H9 (cell line): ENCODE results near the gene CDH4. TPM values are rescaled to one million over a fixed set of nuclear protein-coding genes. Genes with fewer than 3 reads are reported as not detected.

ENCODE experiments used
- DNase-seq: peaks from one replicate; pipeline ENCODE4 v3.0.0-alpha.2; 2017
- H2AFZ ChIP-seq: one replicate; pipeline ENCODE4 v1.6.1; 2013; ENCODE audit warnings: mild to moderate bottlenecking, low read length, control low read depth, moderate library complexity
- H2AK5ac ChIP-seq: 2 replicates; pipeline ENCODE4 v1.6.1; 2013; ENCODE audit warnings: low read length, control low read depth, mixed read lengths; ENCODE audit not compliant: insufficient read length
- H2BK120ac ChIP-seq: one replicate; pipeline ENCODE4 v1.6.1; 2013; ENCODE audit warnings: low read depth, mild to moderate bottlenecking, low read length, control low read depth, inconsistent platforms; ENCODE audit not compliant: poor library complexity, severe bottlenecking
- H2BK12ac ChIP-seq: 2 replicates; pipeline ENCODE4 v1.6.1; 2013; ENCODE audit warnings: low read length, control low read depth, mixed read lengths, low read depth; ENCODE audit not compliant: insufficient read length
- H2BK15ac ChIP-seq: 2 replicates; pipeline ENCODE4 v1.6.1; 2013; ENCODE audit warnings: low read depth, low read length, control low read depth
- H2BK20ac ChIP-seq: one replicate; pipeline ENCODE4 v1.6.1; 2013; ENCODE audit warnings: low read depth, mild to moderate bottlenecking, low read length, control low read depth, inconsistent platforms; ENCODE audit not compliant: poor library complexity, severe bottlenecking
- H2BK5ac ChIP-seq: 2 replicates; pipeline ENCODE4 v1.6.1; 2013; ENCODE audit warnings: low read length, control low read depth, mixed read lengths; ENCODE audit not compliant: insufficient read length
- H3K14ac ChIP-seq: 2 replicates; pipeline ENCODE4 v1.6.1; 2013; ENCODE audit warnings: low read length, control low read depth; ENCODE audit not compliant: insufficient read depth
- H3K18ac ChIP-seq: 2 replicates; pipeline ENCODE4 v1.6.1; 2013; ENCODE audit warnings: low read depth, mild to moderate bottlenecking, mixed read lengths, low read length, control low read depth; ENCODE audit not compliant: insufficient read length
- H3K23ac ChIP-seq: 2 replicates; pipeline ENCODE4 v1.6.1; 2013; ENCODE audit warnings: low read length, control low read depth, mixed read lengths, low read depth; ENCODE audit not compliant: insufficient read length
- H3K23me2 ChIP-seq: 2 replicates; pipeline ENCODE4 v1.6.1; 2013; ENCODE audit warnings: low read depth, mild to moderate bottlenecking, mixed read lengths, low read length, control low read depth; ENCODE audit not compliant: insufficient read length, poor library complexity, severe bottlenecking
- H3K27ac ChIP-seq: 2 replicates; pipeline ENCODE4 v1.5.1; 2013; ENCODE audit warnings: low read length, control low read depth, mixed read lengths, low read depth; ENCODE audit not compliant: insufficient read length
- H3K27me3 ChIP-seq: 2 replicates; pipeline ENCODE4 v1.6.1; 2013; ENCODE audit warnings: low read length, control low read depth, inconsistent platforms; ENCODE audit not compliant: insufficient read depth
- H3K4ac ChIP-seq: 2 replicates; pipeline ENCODE4 v1.6.1; 2013; ENCODE audit warnings: low read depth, mild to moderate bottlenecking, control low read depth, inconsistent platforms, low read length, moderate library complexity
- H3K4me1 ChIP-seq: 2 replicates; pipeline ENCODE4 v1.6.1; 2013; ENCODE audit warnings: low read length, control low read depth, inconsistent platforms; ENCODE audit not compliant: insufficient read depth
- H3K4me2 ChIP-seq: 2 replicates; pipeline ENCODE4 v1.6.1; 2013; ENCODE audit warnings: low read length, control low read depth, mixed read lengths; ENCODE audit not compliant: insufficient read length, insufficient read depth
- H3K56ac ChIP-seq: 2 replicates; pipeline ENCODE4 v1.6.1; 2013; ENCODE audit warnings: low read depth, mild to moderate bottlenecking, mixed read lengths, low read length, control low read depth; ENCODE audit not compliant: insufficient read length
- H3K79me1 ChIP-seq: 2 replicates; pipeline ENCODE4 v1.6.1; 2013; ENCODE audit warnings: low read depth, mild to moderate bottlenecking, moderate library complexity, low read length, control low read depth, inconsistent platforms; ENCODE audit not compliant: insufficient read depth, poor library complexity, severe bottlenecking
- H3K79me2 ChIP-seq: 2 replicates; pipeline ENCODE4 v1.6.1; 2013; ENCODE audit warnings: low read length, control low read depth, inconsistent platforms; ENCODE audit not compliant: insufficient read depth
- H3K9ac ChIP-seq: 2 replicates; pipeline ENCODE4 v1.6.1; 2013; ENCODE audit warnings: low read length, control low read depth, mixed read lengths; ENCODE audit not compliant: insufficient read length; ENCODE audit errors: extremely low read depth
- H3K9me3 ChIP-seq: one replicate; pipeline ENCODE4 v1.6.1; 2013; ENCODE audit warnings: low read depth, low read length, inconsistent platforms; ENCODE audit not compliant: control insufficient read depth
- H3T11ph ChIP-seq: one replicate; pipeline ENCODE4 v1.6.1; 2013; ENCODE audit warnings: mild to moderate bottlenecking, low read length, control low read depth, inconsistent platforms
- H4K20me1 ChIP-seq: one replicate; pipeline ENCODE4 v1.6.1; 2013; ENCODE audit not compliant: control insufficient read depth, insufficient read length, insufficient read depth
- H4K5ac ChIP-seq: 2 replicates; pipeline ENCODE4 v1.6.1; 2013; ENCODE audit warnings: low read depth, mild to moderate bottlenecking, mixed read lengths, low read length, control low read depth; ENCODE audit not compliant: insufficient read length
- H4K8ac ChIP-seq: replicated peaks from 2 replicates; pipeline ENCODE4 v1.6.1; 2013; ENCODE audit warnings: low read length, control low read depth, mixed read lengths, low read depth; ENCODE audit not compliant: insufficient read length
- H4K91ac ChIP-seq: 2 replicates; pipeline ENCODE4 v1.6.1; 2013; ENCODE audit warnings: low read depth, mild to moderate bottlenecking, moderate library complexity, mixed read lengths, low read length, control low read depth; ENCODE audit not compliant: insufficient read length
- H3K27ac Mint-ChIP-seq, 3 experiments: 2 replicates in 2 of 3; 3 replicates in 1 of 3; pipeline ENCODE4 v1.8.0; 2020 to 2021; ENCODE audit warnings: mixed read lengths in 3 of 3, mild to moderate bottlenecking in 1 of 3, moderate library complexity in 1 of 3
- H3K27me3 Mint-ChIP-seq: 2 replicates; pipeline ENCODE4 v1.8.0; 2021; ENCODE audit warnings: low read depth, mild to moderate bottlenecking, moderate library complexity, mixed read lengths
- H3K36me3 Mint-ChIP-seq, 3 experiments: 2 replicates in 2 of 3; 3 replicates in 1 of 3; pipeline ENCODE4 v1.8.0; 2020 to 2021; ENCODE audit warnings: low read depth in 3 of 3, mixed read lengths in 3 of 3; ENCODE audit not compliant: insufficient read depth in 1 of 3
- H3K4me1 Mint-ChIP-seq, 2 experiments: 2 replicates each; pipeline ENCODE4 v1.8.0; 2020; ENCODE audit warnings: mixed read lengths in 2 of 2
- H3K4me3 Mint-ChIP-seq, 2 experiments: 2 replicates in 1 of 2; 3 replicates in 1 of 2; pipeline ENCODE4 v1.8.0; 2020 to 2021; ENCODE audit warnings: mild to moderate bottlenecking in 2 of 2, mixed read lengths in 2 of 2, moderate library complexity in 1 of 2
- H3K9me3 Mint-ChIP-seq, 2 experiments: 2 replicates in 1 of 2; 3 replicates in 1 of 2; pipeline ENCODE4 v1.8.0; 2020; ENCODE audit warnings: mild to moderate bottlenecking in 2 of 2, mixed read lengths in 2 of 2, moderate library complexity in 1 of 2
- WGBS: extraction: QIAGEN DNeasy Blood & Tissue Kit; methylation state at CpG from one replicate; pipeline ENCODE4 v1.1.7; 2013; ENCODE audit warnings: missing lambda C conversion rate, low lambda C conversion rate, mixed read lengths; ENCODE audit not compliant: insufficient read length; ENCODE audit errors: extremely low coverage; 5-methylcytosine and 5-hydroxymethylcytosine counted together
- total RNA-seq: library from RNA; stranded (reverse); gene quantifications from 2 replicates; pipeline ENCODE4 v1.2.1, GENCODE V29; 2021
- TF ChIP-seq, protein P1 (sequence below): fragments of 200-600 bp; sonication (generic); conservative IDR thresholded peaks from 3 replicates; pipeline ENCODE4 v1.8.0; 2021; ENCODE audit warnings: antibody characterized with exemption, mild to moderate bottlenecking

Gene CDH4
- total RNA-seq, 1 experiment from 2014 or later: 3.0 TPM

DNA sequence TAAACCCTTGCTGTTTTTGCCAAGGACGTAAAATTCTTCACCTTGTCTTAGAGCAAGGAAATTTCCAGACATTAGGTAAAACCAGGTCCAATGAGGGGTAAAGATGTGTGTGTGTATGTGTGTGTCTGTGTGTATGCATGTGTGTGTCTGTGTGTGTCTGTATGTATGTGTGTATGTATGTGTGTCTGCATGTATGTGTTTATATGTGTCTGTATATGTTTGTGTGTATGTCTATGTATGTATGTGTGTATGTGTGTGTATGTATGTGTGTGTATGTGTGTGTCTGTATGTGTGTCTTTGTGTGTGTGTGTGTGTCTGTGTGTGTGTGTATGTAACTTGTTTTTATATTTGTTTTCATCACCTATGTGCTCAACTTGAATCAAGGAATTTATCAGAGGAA, 439.9 kb downstream of the CDH4 start:
- H3K27me3 Mint-ChIP-seq: peaks cover 74% of the 10 kb centered on the region

More for the DNA sequence above, 439.9 kb downstream of the CDH4 start:
- no peak overlapping the region for H3K4me2 ChIP-seq
- no peaks in the 10 kb centered on the region for H3K79me2 ChIP-seq
- H3K23me2 ChIP-seq: no peaks in the 10 kb centered on the region
- no peak overlapping the region for H3K14ac ChIP-seq
- no peaks in the 10 kb centered on the region for H3K4me1 ChIP-seq
- no peak overlapping the region for H3K56ac ChIP-seq
- Mint-ChIP-seq H3K4me3 (no peak overlapping the region), H3K27ac (no peak overlapping the region; a peak in 1 of 7 replicates), H3K9me3 (peaks cover 0 to 8% of the 10 kb centered on the region in 2 experiments; a peak in 3 of 5 replicates), H3K4me1 (peaks cover 3 to 8% of the 10 kb centered on the region in 2 experiments; a peak in 3 of 4 replicates), H3K36me3 (peaks cover 0 to 5% (median 0%) of the 10 kb centered on the region in 3 experiments; a peak in 2 of 7 replicates)
- H3K4ac ChIP-seq: no peak overlapping the region
- no CpG with 5 or more reads among the region's 1 CpG for WGBS
- no peak overlapping the region for H2BK12ac ChIP-seq
- H3K79me1 ChIP-seq: no peaks in the 10 kb centered on the region
- no peak overlapping the region for H2BK15ac ChIP-seq
- H3K9me3 ChIP-seq: no peaks in the 10 kb centered on the region
- H2BK120ac ChIP-seq: no peak overlapping the region
- no peak overlapping the region for H2BK20ac ChIP-seq
- H4K20me1 ChIP-seq: peaks cover 5% of the 10 kb centered on the region
- no peak overlapping the region for H3K18ac ChIP-seq
- no peak overlapping the region for H2AK5ac ChIP-seq
- no peak overlapping the region for H3K23ac ChIP-seq
- H3T11ph ChIP-seq: no peak overlapping the region
- H3K27ac ChIP-seq: no peak overlapping the region
- H3K27me3 ChIP-seq: no peaks in the 10 kb centered on the region; the same call in 1 of the 2 replicates
- H3K9ac ChIP-seq: no peak overlapping the region
- H4K5ac ChIP-seq: no peak overlapping the region
- H2AFZ ChIP-seq: no peak overlapping the region
- no peak for DNase-seq
- H4K91ac ChIP-seq: no peak overlapping the region
- H2BK5ac ChIP-seq: no peak overlapping the region
- no peak overlapping the region for H4K8ac ChIP-seq
- TF ChIP-seq, protein P1, sequence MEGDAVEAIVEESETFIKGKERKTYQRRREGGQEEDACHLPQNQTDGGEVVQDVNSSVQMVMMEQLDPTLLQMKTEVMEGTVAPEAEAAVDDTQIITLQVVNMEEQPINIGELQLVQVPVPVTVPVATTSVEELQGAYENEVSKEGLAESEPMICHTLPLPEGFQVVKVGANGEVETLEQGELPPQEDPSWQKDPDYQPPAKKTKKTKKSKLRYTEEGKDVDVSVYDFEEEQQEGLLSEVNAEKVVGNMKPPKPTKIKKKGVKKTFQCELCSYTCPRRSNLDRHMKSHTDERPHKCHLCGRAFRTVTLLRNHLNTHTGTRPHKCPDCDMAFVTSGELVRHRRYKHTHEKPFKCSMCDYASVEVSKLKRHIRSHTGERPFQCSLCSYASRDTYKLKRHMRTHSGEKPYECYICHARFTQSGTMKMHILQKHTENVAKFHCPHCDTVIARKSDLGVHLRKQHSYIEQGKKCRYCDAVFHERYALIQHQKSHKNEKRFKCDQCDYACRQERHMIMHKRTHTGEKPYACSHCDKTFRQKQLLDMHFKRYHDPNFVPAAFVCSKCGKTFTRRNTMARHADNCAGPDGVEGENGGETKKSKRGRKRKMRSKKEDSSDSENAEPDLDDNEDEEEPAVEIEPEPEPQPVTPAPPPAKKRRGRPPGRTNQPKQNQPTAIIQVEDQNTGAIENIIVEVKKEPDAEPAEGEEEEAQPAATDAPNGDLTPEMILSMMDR: no peak
